Upper lobe of left lung (tissue), 6 donors: ENCODE measurements around the gene PPARD. TPM values are rescaled to one million over a fixed set of nuclear protein-coding genes. Genes with fewer than 3 reads are reported as not detected.

Experiments used
- ATAC-seq, 2 donors: fragments of 200-7000 bp; cut with Tn5 transposase; one replicate each; pipeline ENCODE4 v1.9.1; 2022; ENCODE audit warnings: mild to moderate bottlenecking in 2 of 2, moderate library complexity in 2 of 2; ENCODE audit not compliant: low FRiP score in 2 of 2
- DNase-seq, 2 donors: peaks; one replicate each; pipeline ENCODE4 v3.0.0-alpha.2; 2019 to 2020
- H3K27ac ChIP-seq, 4 donors: fragments of 200-600 bp; sonication (generic); one replicate each; pipeline ENCODE4 v1.5.1; 2016 to 2019
- H3K27me3 ChIP-seq, 4 donors: fragments of 200-600 bp; sonication (generic); one replicate each; pipeline ENCODE4 v1.5.1; 2017 to 2019
- H3K36me3 ChIP-seq, 4 donors: fragments of 200-600 bp; sonication (generic); one replicate each; pipeline ENCODE4 v1.5.1; 2016 to 2019
- H3K4me1 ChIP-seq, 4 donors: fragments of 200-600 bp; sonication (generic); one replicate each; pipeline ENCODE4 v1.5.1; 2018 to 2019
- H3K4me3 ChIP-seq, 4 donors: fragments of 200-600 bp; sonication (generic); one replicate each; pipeline ENCODE4 v1.5.1; 2017 to 2019; ENCODE audit warnings: mild to moderate bottlenecking in 2 of 4, moderate library complexity in 1 of 4
- H3K9me3 ChIP-seq, 4 donors: fragments of 200-600 bp; sonication (generic); one replicate each; pipeline ENCODE4 v1.5.1; 2018 to 2019
- EP300 ChIP-seq, 4 donors: sonication (generic); formaldehyde crosslinking; IDR thresholded peaks; one replicate each; pipeline ENCODE4 v1.5.1; 2017; ENCODE audit warnings: antibody characterized with exemption in 4 of 4, control low read depth in 2 of 4
- POLR2A ChIP-seq, 4 donors: fragments of 450-650 bp; IDR thresholded peaks; one replicate each; pipeline ENCODE4 v1.5.1; 2016 to 2017; ENCODE audit warnings: antibody characterized with exemption in 4 of 4, mild to moderate bottlenecking in 2 of 4
- POLR2AphosphoS5 ChIP-seq, 2 donors: sonication (generic); formaldehyde crosslinking; IDR thresholded peaks; one replicate each; pipeline ENCODE4 v1.5.1; 2017; ENCODE audit warnings: antibody characterized with exemption in 2 of 2
- WGBS, 2 donors: methylation state at CpG; one replicate each; pipeline ENCODE4 v1.1.5; 2017 to 2018; 5-methylcytosine and 5-hydroxymethylcytosine counted together
- small RNA-seq, 4 donors: library from RNA; depleted of rRNA; stranded (forward); fragments of <200 nt; gene quantifications; one replicate each; pipeline ENCODE3, GENCODE V24; 2016
- total RNA-seq, 6 donors: library from RNA; depleted of rRNA in 4 of 6; stranded (reverse); fragments of >200 nt in 4 of 6; gene quantifications; one replicate each; pipeline versions ENCODE4 v1.1.0 to v1.2.1, GENCODE V29; 2016 to 2021
- TF ChIP-seq, protein P1 (sequence below), 6 experiments: fragments of 450-650 bp in 4 of 6; fragments of 200-600 bp in 2 of 6; sonication (generic) in 2 of 6; IDR thresholded peaks; one replicate each; pipeline ENCODE4 v1.5.1; 2016 to 2019; ENCODE audit warnings: antibody characterized with exemption in 6 of 6
- donor health status: DM: no; HTN: no; CAD: no; lungs with moderate emphysema.
- donor health status: DM: no; HTN: yes; CAD: no; lungs with severe emphysema.

PPARD gene
- total RNA-seq, 6 donors from 2014 or later: 14.8 to 48.2 (median 31.5) TPM

DNA sequence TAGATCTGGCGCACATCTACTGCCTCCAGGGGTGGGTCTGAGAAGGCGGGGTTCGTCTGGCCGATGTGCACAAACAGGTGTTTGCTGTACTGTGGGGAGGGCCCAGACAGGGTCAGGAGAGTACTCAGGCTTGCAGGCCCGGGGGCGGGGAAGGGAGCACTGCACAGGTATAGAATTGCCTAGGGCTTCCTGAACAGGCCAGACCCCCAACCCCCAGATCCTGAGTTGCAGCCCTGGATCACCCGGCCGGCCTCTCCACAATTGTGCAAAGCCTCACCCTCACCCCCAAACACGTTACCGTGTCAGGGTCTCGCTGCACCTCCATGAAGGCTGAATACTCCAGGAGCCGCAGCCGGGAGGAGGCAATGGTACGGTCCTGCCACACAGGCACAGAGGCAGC is 133.6 kb downstream of the PPARD start:
- Histone ChIP-seq H3K27me3 (no peaks in the 10 kb centered on the region), H3K27ac (no peak overlapping the region), H3K4me3 (no peak overlapping the region), H3K9me3 (no peaks in the 10 kb centered on the region), H3K36me3 (peaks cover 3 to 79% (median 32%) of the 10 kb centered on the region in 4 donors), H3K4me1 (peaks cover 0 to 11% (median 4%) of the 10 kb centered on the region in 4 donors)
- 77 to 89% methylated on average over 8 to 14 of the region's 14 CpGs for WGBS, 2 donors
- TF ChIP-seq POLR2A (IDR thresholded peaks at IDR 0.05) (no peak), POLR2AphosphoS5 (IDR thresholded peaks at IDR 0.05) (no peak), EP300 (IDR thresholded peaks at IDR 0.05) (no peak)
- TF ChIP-seq, protein P1, sequence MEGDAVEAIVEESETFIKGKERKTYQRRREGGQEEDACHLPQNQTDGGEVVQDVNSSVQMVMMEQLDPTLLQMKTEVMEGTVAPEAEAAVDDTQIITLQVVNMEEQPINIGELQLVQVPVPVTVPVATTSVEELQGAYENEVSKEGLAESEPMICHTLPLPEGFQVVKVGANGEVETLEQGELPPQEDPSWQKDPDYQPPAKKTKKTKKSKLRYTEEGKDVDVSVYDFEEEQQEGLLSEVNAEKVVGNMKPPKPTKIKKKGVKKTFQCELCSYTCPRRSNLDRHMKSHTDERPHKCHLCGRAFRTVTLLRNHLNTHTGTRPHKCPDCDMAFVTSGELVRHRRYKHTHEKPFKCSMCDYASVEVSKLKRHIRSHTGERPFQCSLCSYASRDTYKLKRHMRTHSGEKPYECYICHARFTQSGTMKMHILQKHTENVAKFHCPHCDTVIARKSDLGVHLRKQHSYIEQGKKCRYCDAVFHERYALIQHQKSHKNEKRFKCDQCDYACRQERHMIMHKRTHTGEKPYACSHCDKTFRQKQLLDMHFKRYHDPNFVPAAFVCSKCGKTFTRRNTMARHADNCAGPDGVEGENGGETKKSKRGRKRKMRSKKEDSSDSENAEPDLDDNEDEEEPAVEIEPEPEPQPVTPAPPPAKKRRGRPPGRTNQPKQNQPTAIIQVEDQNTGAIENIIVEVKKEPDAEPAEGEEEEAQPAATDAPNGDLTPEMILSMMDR (IDR thresholded peaks at IDR 0.05): no peak
- ATAC-seq: no peak
- DNase-seq: no peak

DNA sequence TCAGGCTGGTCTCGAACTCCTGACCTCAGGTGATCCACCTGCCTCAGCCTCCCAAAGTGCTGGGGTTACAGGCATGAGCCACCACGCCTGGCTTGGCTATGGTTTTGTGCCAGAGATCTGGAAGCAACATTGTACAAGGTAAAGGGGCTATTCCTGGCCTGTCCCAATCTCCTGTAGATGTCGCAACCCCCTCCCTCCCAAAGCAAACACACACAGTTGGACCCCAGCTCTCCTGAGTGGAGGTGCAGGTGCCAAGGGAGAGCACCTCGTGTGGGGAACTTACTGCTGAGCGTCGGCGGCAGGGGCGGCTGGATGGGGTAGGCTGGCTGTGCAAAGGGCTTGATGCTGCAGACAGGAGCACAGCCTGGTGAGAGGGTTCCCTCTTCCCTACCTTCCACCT is 134.7 kb downstream of the PPARD start:
- Histone ChIP-seq H3K36me3 (peaks cover 3 to 68% (median 24%) of the 10 kb centered on the region in 4 donors), H3K4me3 (no peak overlapping the region)
- 80 to 87% methylated on average over 3 to 8 of the region's 8 CpGs for WGBS, 2 donors

More for the DNA sequence above, 134.7 kb downstream of the PPARD start:
- no peak for ATAC-seq
- Histone ChIP-seq H3K9me3 (no peaks in the 10 kb centered on the region), H3K4me1 (peaks cover 0 to 4% (median under 1%) of the 10 kb centered on the region in 4 donors), H3K27ac (no peak overlapping the region), H3K27me3 (no peaks in the 10 kb centered on the region)
- TF ChIP-seq EP300 (IDR thresholded peaks at IDR 0.05) (no peak), POLR2A (IDR thresholded peaks at IDR 0.05) (no peak), POLR2AphosphoS5 (IDR thresholded peaks at IDR 0.05) (no peak)
- TF ChIP-seq, protein P1 (IDR thresholded peaks at IDR 0.05): no peak
- no peak for DNase-seq

Small RNAs within 50 kb of the gene (small RNA-seq; reads per million reads assigned to genes)
- gene MIR7111: 0 to 0.22 (median 0.03) reads per million in 4 donors

Other genes with a start within 250 kb of the PPARD start
- gene TCP11, start 201.2 kb upstream of the PPARD start, total RNA-seq: under 1 TPM in 3 of 6 donors, not detected in 3; 0.30 to 0.89 (median 0.46) TPM
- gene SCUBE3, start 128.6 kb upstream of the PPARD start, total RNA-seq: 1 to 10 TPM in 2 of 6 donors, under 1 TPM in 4; under 0.01 to 1.2 (median 0.48) TPM
- gene ZNF76, start 82.8 kb upstream of the PPARD start, total RNA-seq: 100 to 1,000 TPM in 2 of 6 donors, 10 to 100 TPM in 4; 26.8 to 242 (median 38.1) TPM
- gene DEF6, start 44.7 kb upstream of the PPARD start, total RNA-seq: 10 to 100 TPM in 5 of 6 donors, 1 to 10 TPM in 1; 10.0 to 39.8 (median 23.4) TPM
- 10 to 100 TPM in 3 of 6 donors, 1 to 10 TPM in 3; 6.1 to 13.3 (median 9.3) TPM for gene FANCE, start 109.8 kb downstream of the PPARD start, total RNA-seq
- gene RPL10A, start 125.8 kb downstream of the PPARD start, total RNA-seq: 1,000 to 10,000 TPM in 2 of 6 donors, 100 to 1,000 TPM in 4; 474 to 1,092 (median 918) TPM
- gene TEAD3, start 154.5 kb downstream of the PPARD start, total RNA-seq: 10 to 100 TPM; 19.0 to 28.2 (median 21.2) TPM
- gene TULP1, start 170.3 kb downstream of the PPARD start, total RNA-seq: not detected